GM23338 (cell line): ENCODE results near the gene TGIF1. TPM values are rescaled to one million over a fixed set of nuclear protein-coding genes. Genes with fewer than 3 reads are reported as not detected.

Source experiments
- ATAC-seq: fragments of 200-7000 bp; cut with Tn5 transposase; 3 replicates; pipeline ENCODE4 v1.9.1; 2020
- DNase-seq: peaks from one replicate; pipeline ENCODE4 v3.0.0-alpha.2; 2015; ENCODE audit warnings: low spot score
- H2AFZ ChIP-seq: fragments of 200-600 bp; sonication (generic); 2 replicates; pipeline ENCODE4 v1.8.0; 2016; ENCODE audit warnings: antibody characterized with exemption, mild to moderate bottlenecking, moderate library complexity
- H3F3A ChIP-seq: fragments of 200-600 bp; sonication (generic); replicated peaks from 2 replicates; pipeline ENCODE4 v1.8.0; 2017; ENCODE audit warnings: antibody characterized with exemption, mixed run types, low read depth
- H3K27ac ChIP-seq: fragments of 200-600 bp; sonication (generic); 2 replicates; pipeline ENCODE4 v1.6.1; 2016; ENCODE audit warnings: low read depth
- H3K27me3 ChIP-seq: fragments of 200-600 bp; sonication (generic); 2 replicates; pipeline ENCODE4 v1.8.0; 2016; ENCODE audit warnings: mild to moderate bottlenecking, mixed run types, moderate library complexity; ENCODE audit not compliant: insufficient read depth
- H3K36me3 ChIP-seq: fragments of 200-600 bp; sonication (generic); 2 replicates; pipeline ENCODE4 v1.8.0; 2016; ENCODE audit warnings: mild to moderate bottlenecking; ENCODE audit not compliant: insufficient read depth
- H3K4me1 ChIP-seq: fragments of 200-600 bp; sonication (generic); 2 replicates; pipeline ENCODE4 v1.8.0; 2016; ENCODE audit warnings: mild to moderate bottlenecking, moderate library complexity; ENCODE audit not compliant: insufficient read depth
- H3K4me2 ChIP-seq: fragments of 200-600 bp; sonication (generic); 2 replicates; pipeline ENCODE4 v1.7.1; 2017; ENCODE audit warnings: mixed run types
- H3K4me3 ChIP-seq: fragments of 200-600 bp; sonication (generic); 2 replicates; pipeline ENCODE4 v1.6.1; 2016; ENCODE audit warnings: mixed run types
- H3K79me2 ChIP-seq: fragments of 200-600 bp; sonication (generic); replicated peaks from 2 replicates; pipeline ENCODE4 v1.8.0; 2017; ENCODE audit warnings: mild to moderate bottlenecking; ENCODE audit not compliant: insufficient read depth
- H3K9me2 ChIP-seq: fragments of 200-600 bp; sonication (generic); 2 replicates; pipeline ENCODE4 v1.8.0; 2017; ENCODE audit not compliant: insufficient read depth
- H4K20me1 ChIP-seq: fragments of 200-600 bp; sonication (generic); replicated peaks from 2 replicates; pipeline ENCODE4 v1.8.0; 2017; ENCODE audit warnings: mild to moderate bottlenecking; ENCODE audit not compliant: insufficient read depth
- H3K27ac Mint-ChIP-seq: 2 replicates; pipeline ENCODE4 v1.8.0; 2020; ENCODE audit warnings: inconsistent platforms, mild to moderate bottlenecking, moderate library complexity, mixed read lengths
- H3K27me3 Mint-ChIP-seq: 3 replicates; pipeline ENCODE4 v1.8.0; 2022; ENCODE audit warnings: low read depth, mild to moderate bottlenecking, moderate library complexity, mixed read lengths, inconsistent platforms; ENCODE audit not compliant: insufficient read depth, poor library complexity
- H3K36me3 Mint-ChIP-seq: 3 replicates; pipeline ENCODE4 v1.8.0; 2021; ENCODE audit warnings: low read depth, mild to moderate bottlenecking, inconsistent platforms, moderate library complexity, mixed read lengths
- H3K4me1 Mint-ChIP-seq: 3 replicates; pipeline ENCODE4 v1.8.0; 2020; ENCODE audit warnings: mild to moderate bottlenecking, inconsistent platforms, mixed read lengths
- H3K4me3 Mint-ChIP-seq: 3 replicates; pipeline ENCODE4 v1.8.0; 2021; ENCODE audit warnings: moderate library complexity, mild to moderate bottlenecking, inconsistent platforms, mixed read lengths
- H3K9me3 Mint-ChIP-seq: 3 replicates; pipeline ENCODE4 v1.8.0; 2020; ENCODE audit warnings: moderate library complexity, mild to moderate bottlenecking, inconsistent platforms, mixed read lengths
- CREB1 ChIP-seq: fragments of 250-450 bp; sonication (Bioruptor Pico); IDR thresholded peaks from 2 replicates; pipeline ENCODE4 v1.5.0; 2020; ENCODE audit warnings: low read depth, mild to moderate bottlenecking, moderate library complexity
- EZH2 ChIP-seq: fragments of 200-600 bp; sonication (generic); IDR thresholded peaks from one replicate; pipeline ENCODE4 v1.8.0; 2017; ENCODE audit warnings: antibody characterized with exemption, mild to moderate bottlenecking, low read depth; ENCODE audit not compliant: unreplicated experiment
- EZH2phosphoT487 ChIP-seq: fragments of 200-600 bp; sonication (generic); IDR thresholded peaks from one replicate; pipeline ENCODE4 v1.8.1; 2018; ENCODE audit warnings: antibody characterized with exemption; ENCODE audit not compliant: unreplicated experiment
- JUNB ChIP-seq: IDR thresholded peaks from one replicate; pipeline ENCODE4 v1.6.1; 2016; ENCODE audit warnings: antibody characterized with exemption; ENCODE audit not compliant: unreplicated experiment
- POLR2AphosphoS5 ChIP-seq: IDR thresholded peaks from 2 replicates; pipeline ENCODE4 v1.6.1; 2016; ENCODE audit warnings: antibody characterized with exemption, low read depth
- ZNF114 ChIP-seq: fragments of 250-450 bp; sonication (Bioruptor Pico); IDR thresholded peaks from 2 replicates; pipeline ENCODE4 v1.5.0; 2020; ENCODE audit warnings: mild to moderate bottlenecking, moderate library complexity
- polyA plus RNA-seq: library from polyadenylated mRNA; unstranded; fragments of >200 nt; fragmentation: Nextera tagmentation; extraction: Ambion mirVana; gene quantifications from 2 replicates; pipeline ENCODE4 v1.2.1, GENCODE V29; 2016
- total RNA-seq: library from RNA; depleted of rRNA; stranded (reverse); fragments of >200 nt; shearing (Covaris generic); gene quantifications from 2 replicates; pipeline ENCODE4 v1.2.3, GENCODE V29; 2014
- TF ChIP-seq, protein P1 (sequence below): fragments of 250-450 bp; sonication (Bioruptor Pico); IDR thresholded peaks from 2 replicates; pipeline ENCODE4 v1.5.0; 2020; ENCODE audit warnings: mild to moderate bottlenecking, moderate library complexity
- TF ChIP-seq, protein P2 (sequence below), 2 experiments: fragments of 200-600 bp in 1 of 2; sonication (generic) in 1 of 2; conservative IDR thresholded peaks; 2 replicates each; pipeline versions ENCODE4 v1.5.1 to v1.6.1; 2016 to 2017; ENCODE audit warnings: antibody characterized with exemption in 2 of 2, low read depth in 2 of 2, mild to moderate bottlenecking in 2 of 2, moderate library complexity in 1 of 2
- TF ChIP-seq, protein P3 (sequence below): IDR thresholded peaks from 2 replicates; pipeline ENCODE4 v1.6.1; 2016; ENCODE audit warnings: antibody characterized with exemption

TGIF1 gene
- total and polyA plus RNA-seq, 2 experiments from 2014 or later, result 294 to 316 TPM

DNA sequence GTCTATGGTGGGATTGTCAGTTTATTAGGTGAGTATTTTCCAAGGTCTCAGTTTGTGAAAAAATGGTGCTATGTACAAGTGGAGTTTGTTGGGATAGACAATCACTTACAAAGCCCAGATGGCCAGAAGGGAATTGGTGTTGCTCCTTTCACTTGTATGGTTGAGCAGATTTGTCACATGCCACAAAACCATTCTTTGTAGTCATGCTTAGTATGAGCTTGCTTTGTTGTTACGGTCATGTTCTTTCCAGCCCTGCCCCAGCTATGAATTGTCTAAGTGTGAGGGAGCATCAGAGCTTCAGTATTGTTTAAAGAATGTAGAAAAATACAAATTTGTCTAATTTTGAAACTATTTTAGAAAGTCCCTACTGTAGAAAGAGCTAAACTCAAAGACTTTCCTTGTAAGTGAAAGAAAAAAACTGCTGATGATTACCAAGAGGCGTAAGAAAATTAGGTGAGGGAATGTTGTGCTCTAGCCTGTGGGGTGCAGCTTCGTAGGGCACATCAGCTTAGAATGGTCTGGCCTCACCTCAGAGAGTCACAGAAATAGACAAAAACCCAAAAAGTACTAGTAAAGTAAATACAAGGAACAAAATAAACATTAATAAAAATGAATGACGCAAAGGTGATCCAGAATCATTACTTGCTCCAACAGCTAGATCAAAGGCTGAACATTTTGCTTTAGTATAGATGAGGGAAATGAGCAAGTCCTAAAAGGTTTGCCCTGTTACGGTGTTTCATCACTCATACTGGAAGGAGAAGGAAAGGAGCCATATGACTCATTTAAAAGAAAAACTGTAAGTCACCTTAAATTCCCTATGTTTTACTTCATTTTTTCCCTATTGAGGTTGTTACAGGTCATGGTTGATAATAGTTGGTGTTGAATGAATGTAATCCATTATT lies 9.2 kb downstream of the TGIF1 start (continued):
- no peak for TF ChIP-seq EZH2
- no peak; the same call in 1 of the 2 replicates for TF ChIP-seq POLR2AphosphoS5
- no peak for TF ChIP-seq JUNB

DNA sequence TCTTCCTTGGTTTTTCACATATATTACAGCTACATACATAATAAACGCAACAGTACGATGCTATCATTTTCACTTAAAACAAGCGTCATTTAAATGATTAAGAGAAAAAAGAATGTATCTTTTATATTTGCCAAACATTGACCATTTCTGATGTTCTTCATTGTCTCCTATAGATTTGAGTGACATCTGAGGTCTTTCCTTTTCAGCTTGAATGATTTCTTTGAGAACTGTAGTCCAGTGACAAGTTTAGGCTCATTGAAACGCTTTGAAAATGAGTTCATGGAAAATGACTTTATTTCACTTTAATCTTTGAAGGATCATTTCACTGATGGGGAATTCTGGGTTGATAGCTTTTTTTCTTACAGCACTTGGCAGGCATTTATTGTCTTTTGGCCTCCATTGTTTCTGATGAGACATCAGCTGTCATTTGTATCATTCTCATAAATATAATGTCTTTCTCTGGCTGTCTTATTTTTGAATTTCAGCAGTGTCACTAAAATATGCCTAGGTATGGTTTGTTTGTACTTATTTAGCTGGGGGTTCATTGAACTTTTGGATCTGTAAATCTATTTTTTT lies 10.9 kb downstream of the TGIF1 start:
- H3F3A ChIP-seq, result peaks cover 10% of the 10 kb centered on the region
- Mint-ChIP-seq H3K4me3 (no peak overlapping the region), H3K27ac (peak overlapping the region; percentile 24; the same call in 1 of the 2 replicates), H3K9me3 (no peaks in the 10 kb centered on the region; the same call in 2 of the 3 replicates), H3K4me1 (peaks cover 60% of the 10 kb centered on the region), H3K36me3 (peaks cover 65% of the 10 kb centered on the region), H3K27me3 (peaks cover 15% of the 10 kb centered on the region)
- no peak overlapping the region for H3K4me2 ChIP-seq
- H3K4me1 ChIP-seq, result peaks cover 52% of the 10 kb centered on the region
- H3K36me3 ChIP-seq, result peaks cover 19% of the 10 kb centered on the region; the same call in 1 of the 2 replicates
- no peak overlapping the region for H3K27ac ChIP-seq
- H3K79me2 ChIP-seq, result peaks cover 38% of the 10 kb centered on the region
- H4K20me1 ChIP-seq, result no peaks in the 10 kb centered on the region
- no peak overlapping the region for H2AFZ ChIP-seq
- H3K9me2 ChIP-seq, result no peaks in the 10 kb centered on the region
- DNase-seq (no peak), ATAC-seq (no peak)
- H3K27me3 ChIP-seq, result no peaks in the 10 kb centered on the region
- H3K4me3 ChIP-seq, result no peak overlapping the region
- TF ChIP-seq POLR2AphosphoS5, result no peak
- no peak for TF ChIP-seq EZH2phosphoT487
- no peak for TF ChIP-seq ZNF114 (CRISPR knock-in tag)
- no peak for TF ChIP-seq EZH2
- TF ChIP-seq, protein P1, sequence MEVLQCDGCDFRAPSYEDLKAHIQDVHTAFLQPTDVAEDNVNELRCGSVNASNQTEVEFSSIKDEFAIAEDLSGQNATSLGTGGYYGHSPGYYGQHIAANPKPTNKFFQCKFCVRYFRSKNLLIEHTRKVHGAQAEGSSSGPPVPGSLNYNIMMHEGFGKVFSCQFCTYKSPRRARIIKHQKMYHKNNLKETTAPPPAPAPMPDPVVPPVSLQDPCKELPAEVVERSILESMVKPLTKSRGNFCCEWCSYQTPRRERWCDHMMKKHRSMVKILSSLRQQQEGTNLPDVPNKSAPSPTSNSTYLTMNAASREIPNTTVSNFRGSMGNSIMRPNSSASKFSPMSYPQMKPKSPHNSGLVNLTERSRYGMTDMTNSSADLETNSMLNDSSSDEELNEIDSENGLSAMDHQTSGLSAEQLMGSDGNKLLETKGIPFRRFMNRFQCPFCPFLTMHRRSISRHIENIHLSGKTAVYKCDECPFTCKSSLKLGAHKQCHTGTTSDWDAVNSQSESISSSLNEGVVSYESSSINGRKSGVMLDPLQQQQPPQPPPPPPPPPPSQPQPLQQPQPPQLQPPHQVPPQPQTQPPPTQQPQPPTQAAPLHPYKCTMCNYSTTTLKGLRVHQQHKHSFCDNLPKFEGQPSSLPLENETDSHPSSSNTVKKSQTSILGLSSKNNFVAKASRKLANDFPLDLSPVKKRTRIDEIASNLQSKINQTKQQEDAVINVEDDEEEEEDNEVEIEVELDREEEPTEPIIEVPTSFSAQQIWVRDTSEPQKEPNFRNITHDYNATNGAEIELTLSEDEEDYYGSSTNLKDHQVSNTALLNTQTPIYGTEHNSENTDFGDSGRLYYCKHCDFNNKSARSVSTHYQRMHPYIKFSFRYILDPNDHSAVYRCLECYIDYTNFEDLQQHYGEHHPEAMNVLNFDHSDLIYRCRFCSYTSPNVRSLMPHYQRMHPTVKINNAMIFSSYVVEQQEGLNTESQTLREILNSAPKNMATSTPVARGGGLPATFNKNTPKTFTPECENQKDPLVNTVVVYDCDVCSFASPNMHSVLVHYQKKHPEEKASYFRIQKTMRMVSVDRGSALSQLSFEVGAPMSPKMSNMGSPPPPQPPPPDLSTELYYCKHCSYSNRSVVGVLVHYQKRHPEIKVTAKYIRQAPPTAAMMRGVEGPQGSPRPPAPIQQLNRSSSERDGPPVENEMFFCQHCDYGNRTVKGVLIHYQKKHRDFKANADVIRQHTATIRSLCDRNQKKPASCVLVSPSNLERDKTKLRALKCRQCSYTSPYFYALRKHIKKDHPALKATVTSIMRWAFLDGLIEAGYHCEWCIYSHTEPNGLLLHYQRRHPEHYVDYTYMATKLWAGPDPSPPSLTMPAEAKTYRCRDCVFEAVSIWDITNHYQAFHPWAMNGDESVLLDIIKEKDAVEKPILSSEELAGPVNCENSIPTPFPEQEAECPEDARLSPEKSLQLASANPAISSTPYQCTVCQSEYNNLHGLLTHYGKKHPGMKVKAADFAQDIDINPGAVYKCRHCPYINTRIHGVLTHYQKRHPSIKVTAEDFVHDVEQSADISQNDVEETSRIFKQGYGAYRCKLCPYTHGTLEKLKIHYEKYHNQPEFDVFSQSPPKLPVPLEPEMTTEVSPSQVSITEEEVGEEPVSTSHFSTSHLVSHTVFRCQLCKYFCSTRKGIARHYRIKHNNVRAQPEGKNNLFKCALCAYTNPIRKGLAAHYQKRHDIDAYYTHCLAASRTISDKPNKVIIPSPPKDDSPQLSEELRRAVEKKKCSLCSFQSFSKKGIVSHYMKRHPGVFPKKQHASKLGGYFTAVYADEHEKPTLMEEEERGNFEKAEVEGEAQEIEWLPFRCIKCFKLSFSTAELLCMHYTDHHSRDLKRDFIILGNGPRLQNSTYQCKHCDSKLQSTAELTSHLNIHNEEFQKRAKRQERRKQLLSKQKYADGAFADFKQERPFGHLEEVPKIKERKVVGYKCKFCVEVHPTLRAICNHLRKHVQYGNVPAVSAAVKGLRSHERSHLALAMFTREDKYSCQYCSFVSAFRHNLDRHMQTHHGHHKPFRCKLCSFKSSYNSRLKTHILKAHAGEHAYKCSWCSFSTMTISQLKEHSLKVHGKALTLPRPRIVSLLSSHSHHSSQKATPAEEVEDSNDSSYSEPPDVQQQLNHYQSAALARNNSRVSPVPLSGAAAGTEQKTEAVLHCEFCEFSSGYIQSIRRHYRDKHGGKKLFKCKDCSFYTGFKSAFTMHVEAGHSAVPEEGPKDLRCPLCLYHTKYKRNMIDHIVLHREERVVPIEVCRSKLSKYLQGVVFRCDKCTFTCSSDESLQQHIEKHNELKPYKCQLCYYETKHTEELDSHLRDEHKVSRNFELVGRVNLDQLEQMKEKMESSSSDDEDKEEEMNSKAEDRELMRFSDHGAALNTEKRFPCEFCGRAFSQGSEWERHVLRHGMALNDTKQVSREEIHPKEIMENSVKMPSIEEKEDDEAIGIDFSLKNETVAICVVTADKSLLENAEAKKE, result no peak
- no peak for TF ChIP-seq JUNB
- TF ChIP-seq, protein P2, sequence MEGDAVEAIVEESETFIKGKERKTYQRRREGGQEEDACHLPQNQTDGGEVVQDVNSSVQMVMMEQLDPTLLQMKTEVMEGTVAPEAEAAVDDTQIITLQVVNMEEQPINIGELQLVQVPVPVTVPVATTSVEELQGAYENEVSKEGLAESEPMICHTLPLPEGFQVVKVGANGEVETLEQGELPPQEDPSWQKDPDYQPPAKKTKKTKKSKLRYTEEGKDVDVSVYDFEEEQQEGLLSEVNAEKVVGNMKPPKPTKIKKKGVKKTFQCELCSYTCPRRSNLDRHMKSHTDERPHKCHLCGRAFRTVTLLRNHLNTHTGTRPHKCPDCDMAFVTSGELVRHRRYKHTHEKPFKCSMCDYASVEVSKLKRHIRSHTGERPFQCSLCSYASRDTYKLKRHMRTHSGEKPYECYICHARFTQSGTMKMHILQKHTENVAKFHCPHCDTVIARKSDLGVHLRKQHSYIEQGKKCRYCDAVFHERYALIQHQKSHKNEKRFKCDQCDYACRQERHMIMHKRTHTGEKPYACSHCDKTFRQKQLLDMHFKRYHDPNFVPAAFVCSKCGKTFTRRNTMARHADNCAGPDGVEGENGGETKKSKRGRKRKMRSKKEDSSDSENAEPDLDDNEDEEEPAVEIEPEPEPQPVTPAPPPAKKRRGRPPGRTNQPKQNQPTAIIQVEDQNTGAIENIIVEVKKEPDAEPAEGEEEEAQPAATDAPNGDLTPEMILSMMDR (conservative IDR thresholded peaks at IDR 0.05; ENCODE audit: low read depth in 2 of 2), result no peak
- TF ChIP-seq CREB1 (CRISPR knock-in tag), result no peak
- TF ChIP-seq, protein P3, sequence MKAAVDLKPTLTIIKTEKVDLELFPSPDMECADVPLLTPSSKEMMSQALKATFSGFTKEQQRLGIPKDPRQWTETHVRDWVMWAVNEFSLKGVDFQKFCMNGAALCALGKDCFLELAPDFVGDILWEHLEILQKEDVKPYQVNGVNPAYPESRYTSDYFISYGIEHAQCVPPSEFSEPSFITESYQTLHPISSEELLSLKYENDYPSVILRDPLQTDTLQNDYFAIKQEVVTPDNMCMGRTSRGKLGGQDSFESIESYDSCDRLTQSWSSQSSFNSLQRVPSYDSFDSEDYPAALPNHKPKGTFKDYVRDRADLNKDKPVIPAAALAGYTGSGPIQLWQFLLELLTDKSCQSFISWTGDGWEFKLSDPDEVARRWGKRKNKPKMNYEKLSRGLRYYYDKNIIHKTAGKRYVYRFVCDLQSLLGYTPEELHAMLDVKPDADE, result no peak
